DMS53 treated with DMSO at 0.1 percent for 48 hours (cell line): ENCODE data around the gene TAS2R13.

Source experiments
- DNase-seq: peaks from one replicate; lab custom pipeline; 2025; ENCODE audit not compliant: unreplicated experiment; lab: John Stamatoyannopoulos, UW

The TAS2R13 gene, protein sequence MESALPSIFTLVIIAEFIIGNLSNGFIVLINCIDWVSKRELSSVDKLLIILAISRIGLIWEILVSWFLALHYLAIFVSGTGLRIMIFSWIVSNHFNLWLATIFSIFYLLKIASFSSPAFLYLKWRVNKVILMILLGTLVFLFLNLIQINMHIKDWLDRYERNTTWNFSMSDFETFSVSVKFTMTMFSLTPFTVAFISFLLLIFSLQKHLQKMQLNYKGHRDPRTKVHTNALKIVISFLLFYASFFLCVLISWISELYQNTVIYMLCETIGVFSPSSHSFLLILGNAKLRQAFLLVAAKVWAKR

DNA sequence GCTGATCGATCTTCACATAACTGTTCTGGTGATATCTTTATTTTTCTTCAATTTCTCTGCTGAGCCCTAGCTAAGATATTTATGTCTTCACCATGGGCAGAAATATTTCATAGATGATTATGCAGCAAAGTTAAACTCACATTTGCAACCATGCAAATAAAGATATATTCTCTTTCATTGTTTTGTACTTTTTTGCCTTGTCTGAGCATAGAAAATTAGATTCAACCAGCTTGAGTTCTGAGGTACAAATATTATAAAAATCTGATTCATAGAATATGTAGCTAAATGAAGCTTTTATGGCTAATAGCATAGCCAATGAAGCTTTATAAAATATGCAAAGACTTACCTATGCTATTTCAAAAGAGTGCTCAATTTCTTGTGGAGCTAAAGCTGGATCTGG lies at the start of gene TAS2R13:
TAS2R13 (minus strand) TSS at position 101 of the 400 bp plus-strand sequence. CDS start 264 bp downstream, outside the sequence.
- DNase-seq, result no peak

DNA sequence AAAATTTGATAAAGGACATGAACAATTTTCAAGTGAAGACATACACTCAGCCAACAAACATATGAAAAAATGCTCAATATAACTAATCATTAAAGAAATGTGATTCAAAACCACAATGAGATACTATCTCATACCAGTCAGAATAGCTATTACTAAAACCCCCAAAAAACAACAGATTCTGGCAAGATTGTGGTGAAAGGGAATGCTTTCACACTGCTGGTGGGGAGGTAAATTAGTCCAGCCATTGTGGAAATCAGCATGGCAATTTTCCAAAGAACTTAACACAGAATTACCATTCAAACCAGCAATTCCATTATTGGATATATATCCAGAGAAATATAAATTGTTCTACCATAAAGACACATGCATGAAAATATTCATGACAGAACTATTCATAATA lies 48.4 kb upstream of the TAS2R13 start:
- no peak for DNase-seq

DNA sequence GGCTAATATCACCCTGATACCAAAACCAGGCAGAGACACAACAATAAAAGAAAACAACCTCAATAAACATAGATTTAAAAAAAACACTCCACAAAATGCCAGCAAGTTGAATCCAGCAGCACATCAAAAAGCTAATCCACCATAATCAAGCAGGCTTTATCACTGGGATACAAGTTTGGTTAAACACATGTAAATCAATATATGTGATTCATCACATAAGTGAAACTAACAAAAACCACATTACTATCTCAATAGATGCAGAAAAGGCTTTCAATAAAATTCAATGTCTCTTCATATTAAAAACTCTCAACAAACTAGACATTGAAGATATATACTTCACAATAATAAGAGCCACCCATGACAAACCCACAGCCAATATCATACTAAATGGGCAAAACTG lies 46.7 kb upstream of the TAS2R13 start:
- no peak for DNase-seq

DNA sequence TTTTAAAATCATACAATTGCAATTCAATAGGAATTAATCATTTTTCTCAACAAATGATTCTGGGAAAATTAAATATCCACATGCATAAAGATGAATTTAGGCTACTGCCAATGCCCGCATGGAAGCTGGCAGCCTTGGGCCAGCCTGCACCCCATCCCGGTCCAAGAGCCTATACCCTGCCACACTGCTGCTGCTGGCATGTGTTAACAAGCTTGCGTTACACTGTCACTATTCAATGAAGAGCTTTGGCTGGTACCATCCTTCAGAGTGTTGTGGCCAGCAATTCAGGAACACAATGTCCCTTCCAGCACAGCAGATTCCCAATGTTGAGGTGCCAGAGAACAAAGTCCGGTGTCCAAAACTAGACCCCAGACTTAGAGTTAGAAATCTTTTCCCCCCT lies 43.3 kb upstream of the TAS2R13 start:
- DNase-seq, result no peak

DNA sequence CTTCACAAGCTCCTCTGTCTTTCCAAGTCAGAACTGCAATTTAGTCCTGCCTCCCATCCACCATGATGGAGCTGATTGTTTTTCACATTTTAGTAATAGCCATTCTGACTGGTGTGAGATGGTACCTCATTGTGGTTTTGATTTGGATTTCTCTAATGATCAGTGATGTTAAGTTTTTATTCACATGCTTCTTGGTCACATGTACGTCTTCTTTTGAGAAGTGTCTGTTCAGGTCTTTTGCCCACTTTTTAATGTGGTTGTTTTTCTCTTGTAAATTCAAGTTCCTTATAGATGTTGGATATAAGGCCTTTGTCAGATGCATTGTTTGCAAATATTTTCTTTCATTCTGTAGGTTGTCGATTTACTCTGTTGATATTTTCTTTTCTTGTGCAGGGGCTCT lies 33.8 kb upstream of the TAS2R13 start:
- DNase-seq, result no peak

DNA sequence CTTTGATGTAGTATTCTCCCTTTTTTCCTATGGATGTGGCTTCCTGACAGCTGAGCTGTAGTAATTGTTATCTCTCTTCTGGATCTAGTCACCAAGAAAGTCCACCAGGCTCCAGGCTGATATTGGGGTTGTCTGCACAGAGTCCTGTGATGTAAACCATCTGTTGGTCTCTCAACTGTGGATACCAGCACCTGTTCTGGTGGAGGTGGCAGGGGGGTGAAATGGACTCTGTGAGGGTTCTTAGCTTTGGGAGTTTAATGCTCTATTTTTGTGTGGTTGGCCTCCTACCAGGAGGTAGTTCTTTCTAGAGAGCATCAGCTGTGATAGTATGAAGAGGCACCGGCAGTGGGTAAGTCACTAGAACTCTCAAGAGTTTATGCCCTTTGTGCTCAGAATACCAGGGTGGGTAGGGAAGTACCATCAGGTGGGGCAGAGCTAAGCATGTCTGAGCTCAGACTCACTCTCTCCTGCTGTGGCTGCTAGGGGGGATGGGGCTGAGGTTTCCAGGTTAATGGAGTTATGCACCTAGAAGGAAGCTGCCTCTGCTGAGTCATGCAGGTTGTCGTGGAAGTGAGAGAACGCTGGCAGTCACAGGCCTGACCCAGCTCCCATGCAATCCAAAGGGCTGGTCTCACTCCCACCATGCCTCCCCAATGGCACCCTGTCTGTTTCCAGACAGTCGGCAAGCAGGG lies 32.7 kb upstream of the TAS2R13 start:
- peak; percentile 94 for DNase-seq

DNA sequence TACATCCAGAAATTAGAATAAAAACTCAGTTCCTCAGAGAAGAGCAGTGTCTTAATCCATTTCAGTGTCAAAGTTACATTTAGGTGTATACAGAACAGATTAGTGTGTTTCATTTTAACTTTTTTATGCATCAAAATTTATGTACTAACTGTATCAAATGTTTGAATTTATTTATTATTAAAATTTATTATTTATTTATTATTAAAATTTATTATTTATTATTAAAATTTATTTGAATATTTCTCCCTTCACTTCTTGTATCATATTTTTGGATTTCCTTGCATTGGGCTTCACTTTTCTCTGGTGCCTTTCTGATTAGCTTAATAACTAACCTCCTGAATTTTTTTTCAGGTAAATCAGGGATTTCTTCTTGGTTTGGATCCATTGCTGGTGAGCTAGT lies 32.0 kb upstream of the TAS2R13 start:
- DNase-seq, result no peak

DNA sequence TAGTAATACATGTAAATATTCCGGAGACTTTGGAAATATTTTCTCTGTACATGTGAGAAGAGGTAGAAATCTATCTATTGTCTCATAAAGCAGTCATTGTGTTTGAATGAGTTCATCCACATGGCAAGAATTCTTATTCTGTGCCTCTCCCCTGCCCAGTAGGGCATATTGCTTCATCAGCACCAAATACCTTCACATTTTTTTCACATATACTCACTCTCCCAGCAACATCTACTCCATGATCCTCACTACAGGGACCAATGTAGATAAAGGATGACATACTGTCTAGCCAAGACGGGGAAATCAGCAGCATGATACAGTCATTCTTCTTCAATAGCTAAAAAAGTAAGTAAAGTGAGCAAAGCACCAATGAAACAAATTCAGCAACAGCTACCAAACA lies 31.0 kb upstream of the TAS2R13 start:
- no peak for DNase-seq

DNA sequence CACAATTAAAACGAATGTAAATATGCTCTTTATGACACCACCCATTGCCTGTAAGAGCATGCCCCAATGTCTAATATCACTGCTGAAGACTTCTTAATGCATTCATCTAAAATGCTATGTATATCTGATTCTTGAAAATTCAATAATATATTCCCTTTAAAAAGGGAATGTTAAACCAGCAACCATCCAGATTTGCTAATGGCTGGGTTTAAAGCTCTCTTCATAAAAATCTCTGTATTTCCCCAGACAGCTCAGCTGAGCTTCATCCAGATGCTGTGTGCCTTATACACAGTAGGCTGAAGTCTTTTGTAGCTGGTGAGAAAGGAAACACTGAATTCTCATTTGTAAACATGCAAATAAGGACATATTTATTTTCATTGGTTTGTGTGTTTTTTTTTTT lies 29.8 kb upstream of the TAS2R13 start, which contains the start of gene TAS2R14:
TAS2R14 (minus strand) TSS at position 101 of the 400 bp plus-strand sequence; CDS start at position 45, 56 bp downstream.
- no peak for DNase-seq

DNA sequence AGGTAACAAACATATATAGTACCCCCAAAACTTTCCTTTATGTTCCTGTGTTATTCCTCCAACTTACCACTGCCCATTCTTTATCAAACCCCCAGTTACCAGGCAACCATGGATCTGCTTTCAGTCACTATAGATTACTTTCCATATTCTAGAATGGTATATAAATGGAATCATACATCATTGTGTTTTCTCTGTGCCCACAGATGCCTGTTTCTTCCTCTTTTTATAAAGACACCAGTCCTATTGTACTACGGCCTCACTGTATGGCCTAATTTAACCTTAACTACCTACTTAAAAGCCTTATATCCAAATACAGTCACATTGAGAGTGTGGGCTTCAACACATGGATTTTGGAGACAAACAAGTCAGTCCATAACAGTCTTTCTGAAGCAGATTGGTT lies 27.1 kb upstream of the TAS2R13 start:
- no peak for DNase-seq

DNA sequence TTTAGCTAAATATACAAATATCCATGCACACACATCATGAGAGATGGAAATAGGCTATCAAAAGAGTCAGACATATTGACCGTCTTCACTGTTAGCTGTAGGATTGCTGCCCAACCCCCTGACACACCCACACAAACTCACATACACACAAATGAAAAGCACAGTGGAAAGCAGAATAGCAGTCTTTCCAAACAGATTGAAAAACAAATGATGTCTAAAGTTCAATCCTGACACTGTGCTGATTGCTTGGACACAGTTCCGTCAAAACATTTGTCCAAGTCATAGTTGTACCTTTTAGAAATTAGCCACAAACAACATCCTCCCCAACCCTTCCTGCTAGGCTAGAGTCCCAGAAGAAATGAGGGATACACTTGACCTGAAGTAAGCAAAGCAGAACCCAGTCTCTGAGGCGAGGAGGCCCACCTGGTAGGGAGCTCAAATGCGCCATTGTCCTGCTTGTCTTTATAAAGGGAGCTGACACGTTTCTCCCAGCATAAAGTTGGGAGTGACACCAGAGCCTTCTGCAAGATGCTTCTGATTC lies 19.5 kb upstream of the TAS2R13 start, which contains the start of gene PRH2:
PRH2 (plus strand) TSS at position 491 of the 541 bp plus-strand sequence; CDS start at position 529, 38 bp downstream.
- DNase-seq, result no peak

DNA sequence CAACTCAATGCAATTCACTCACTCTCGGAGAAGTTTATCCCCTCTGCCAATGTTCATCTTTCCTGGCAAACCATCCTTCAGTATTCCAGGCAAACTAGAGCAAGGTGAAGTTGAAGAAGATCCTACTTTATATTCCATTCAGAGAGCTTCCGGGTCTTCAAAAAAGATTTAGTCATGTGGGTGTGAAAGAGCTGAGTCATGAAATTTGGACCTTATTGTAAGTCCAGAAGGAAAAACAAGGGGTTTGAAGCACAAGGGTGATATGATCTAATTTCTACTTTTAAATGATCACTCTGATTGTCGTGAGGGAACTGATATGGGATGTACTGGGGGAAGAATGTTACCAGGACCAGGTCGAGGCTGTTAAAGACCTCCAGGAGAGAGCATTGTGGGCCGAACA lies 16.9 kb upstream of the TAS2R13 start:
- DNase-seq, result no peak

DNA sequence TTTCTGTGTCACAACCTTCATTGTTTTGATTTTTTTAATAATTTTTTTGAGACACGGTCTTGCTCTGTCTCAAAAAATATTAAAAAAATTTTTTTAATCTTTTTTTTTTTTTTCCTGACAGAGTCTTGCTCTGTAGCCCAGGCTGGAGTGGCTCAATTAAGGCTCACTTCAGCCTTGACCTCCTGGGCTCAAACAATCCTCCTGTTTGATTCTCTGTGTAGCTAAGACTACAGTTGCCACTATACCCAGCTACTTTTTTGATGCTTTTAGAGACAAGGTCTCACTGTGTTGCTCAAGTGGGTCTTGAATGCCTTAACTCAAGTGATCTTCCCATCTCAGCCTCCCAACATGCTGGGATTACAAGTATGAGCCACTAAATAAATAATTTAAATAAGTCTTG lies 10.4 kb upstream of the TAS2R13 start:
- DNase-seq, result no peak

DNA sequence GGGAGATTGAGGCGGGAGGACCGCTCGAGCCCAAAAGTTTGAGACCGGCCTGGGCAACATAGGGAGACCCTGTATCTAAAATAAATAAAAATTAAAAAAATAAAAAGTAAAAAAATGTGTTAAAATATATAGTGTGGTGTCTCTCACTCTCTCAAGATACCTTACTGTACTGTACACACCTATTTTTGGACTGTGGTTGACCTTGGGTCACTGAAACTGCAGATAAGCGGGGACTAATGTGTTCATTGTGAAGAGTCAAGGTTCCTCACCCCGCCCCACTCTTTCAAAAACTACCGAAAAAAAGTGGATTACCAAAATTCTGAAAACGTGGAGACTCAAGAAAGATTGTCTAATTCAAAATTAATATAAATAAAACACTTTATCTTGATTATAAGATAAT lies 1.0 kb upstream of the TAS2R13 start:
- no peak for DNase-seq

DNA sequence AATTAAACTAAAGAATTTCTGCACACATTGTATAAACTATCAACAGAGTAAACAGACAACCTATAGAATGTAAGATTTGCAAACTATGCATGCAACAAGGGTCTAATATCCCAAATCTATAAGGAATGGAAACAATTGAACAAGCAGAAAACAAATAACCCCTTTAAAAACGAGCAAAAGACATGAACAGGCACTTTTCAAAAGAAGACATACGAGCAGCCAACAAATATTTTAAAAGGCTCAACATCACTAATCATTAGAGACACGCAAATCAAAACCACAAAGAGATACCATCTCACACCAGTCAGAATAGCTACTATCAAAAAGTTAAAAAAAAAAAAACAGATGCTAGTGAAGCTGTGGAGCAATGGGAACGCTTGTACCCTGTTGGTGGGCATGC lies 4.7 kb downstream of the TAS2R13 start:
- DNase-seq, result no peak

DNA sequence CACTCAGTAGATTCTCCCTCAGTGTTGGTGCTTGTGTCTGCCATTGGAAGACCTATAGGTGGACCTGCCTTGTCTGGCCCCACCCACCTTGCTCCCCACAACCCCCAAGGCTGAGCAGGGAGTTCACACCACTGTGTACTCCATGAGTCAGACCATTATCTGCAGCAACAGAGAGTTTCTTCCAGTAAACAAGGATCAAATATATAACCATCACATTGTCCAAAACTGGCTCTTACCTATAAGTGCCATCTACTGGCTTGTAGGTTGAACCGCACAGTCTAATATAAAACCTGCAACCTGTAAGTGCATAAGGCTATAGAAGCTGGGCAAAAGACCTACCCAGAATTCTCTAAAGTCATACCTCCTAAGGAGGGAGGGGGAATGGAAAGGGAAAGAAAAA lies 7.9 kb downstream of the TAS2R13 start:
- DNase-seq, result peak; percentile 27

DNA sequence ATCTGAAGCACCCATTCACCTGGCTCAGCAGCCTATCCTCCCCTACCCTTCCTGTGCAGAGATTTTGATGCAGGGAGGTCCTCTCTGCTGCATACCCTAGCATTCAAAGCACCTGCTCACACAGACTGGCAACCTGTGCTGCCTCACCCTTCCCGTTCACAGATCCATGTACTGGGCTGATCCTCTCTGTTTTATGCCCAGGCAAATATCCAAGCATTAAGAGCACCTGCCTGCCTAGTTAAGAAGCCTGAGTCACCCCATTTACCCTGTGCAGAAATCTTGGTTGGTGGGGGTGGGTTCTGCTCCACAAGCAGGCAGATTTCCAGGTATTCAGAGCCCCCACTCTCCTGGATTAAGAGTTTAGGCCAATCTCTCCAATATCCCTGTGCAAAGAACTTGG lies 8.4 kb downstream of the TAS2R13 start:
- no peak for DNase-seq

DNA sequence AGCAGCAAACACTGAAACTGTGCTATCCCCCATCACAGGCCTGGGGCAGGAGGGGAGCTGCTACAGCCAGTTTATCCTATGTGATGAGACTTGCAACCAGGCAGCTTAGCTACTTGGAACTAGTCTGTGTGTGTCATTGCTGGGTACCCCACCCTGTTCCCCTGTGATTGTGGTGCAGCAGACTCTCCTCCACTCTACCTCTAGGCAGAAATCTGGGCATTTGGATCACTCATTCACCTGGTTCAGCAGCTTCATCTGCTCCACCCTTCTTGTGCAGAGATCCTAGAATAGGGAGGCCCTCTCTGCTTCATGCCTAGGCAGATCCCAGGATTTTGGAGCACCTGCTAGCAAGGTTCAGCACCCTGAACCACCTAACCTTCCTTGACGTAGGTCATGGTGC lies 8.8 kb downstream of the TAS2R13 start:
- no peak for DNase-seq

DNA sequence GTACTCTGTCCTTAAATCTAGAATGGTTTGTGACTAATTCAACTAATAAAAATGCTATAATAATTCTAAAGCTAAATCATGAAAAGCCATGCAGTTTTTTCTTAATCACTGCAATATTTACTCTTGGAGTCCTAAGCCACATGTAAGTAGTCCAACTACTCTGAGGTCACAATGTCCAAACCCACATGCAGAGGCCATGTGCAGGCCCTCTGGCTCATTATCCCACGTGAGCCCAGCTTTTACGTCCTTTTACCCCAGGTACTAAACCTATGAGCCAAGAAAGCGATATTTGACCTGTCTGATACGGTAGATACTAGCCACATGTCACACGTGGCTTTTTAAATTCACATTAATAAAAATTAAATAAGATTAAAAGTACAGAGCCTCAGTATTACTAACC lies 12.5 kb downstream of the TAS2R13 start:
- DNase-seq, result no peak

DNA sequence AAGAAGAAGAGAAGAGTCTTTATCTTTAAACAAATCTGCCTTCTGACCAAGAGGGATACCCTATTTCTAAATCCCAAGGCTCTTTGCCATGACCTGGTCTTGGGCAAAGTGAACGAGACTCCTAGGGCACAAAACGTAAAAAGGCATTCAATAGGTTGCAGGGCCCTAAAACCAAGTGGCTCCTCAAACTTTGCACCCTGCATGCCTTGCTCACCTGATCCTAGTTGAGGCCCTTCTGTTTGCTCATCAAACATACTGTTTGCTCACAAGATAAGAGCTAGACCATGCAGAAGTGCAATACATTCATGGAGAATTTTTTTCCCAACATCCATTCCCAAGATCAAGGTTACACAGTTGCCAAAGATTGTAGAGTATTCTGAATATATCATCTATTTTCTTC lies 17.4 kb downstream of the TAS2R13 start:
- peak; percentile 90 for DNase-seq

DNA sequence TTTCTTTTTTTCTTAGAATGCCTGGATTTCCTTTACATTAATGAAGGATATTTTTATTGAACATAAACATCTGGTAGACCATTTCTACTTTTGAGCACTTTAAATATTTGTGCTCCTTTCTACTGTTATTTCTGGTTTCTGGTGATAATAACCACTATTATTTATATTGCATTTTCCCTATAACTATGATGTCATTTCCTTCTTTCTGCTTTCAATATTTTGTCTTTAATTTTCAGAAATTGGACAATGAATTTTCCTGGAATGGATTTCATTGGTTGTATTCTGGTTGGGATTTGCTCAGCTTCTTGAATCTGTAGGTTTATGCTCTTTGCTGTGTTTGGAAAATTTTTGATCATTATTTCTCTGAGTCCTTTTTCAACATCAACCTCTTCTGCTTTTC lies 20.1 kb downstream of the TAS2R13 start:
- no peak for DNase-seq

DNA sequence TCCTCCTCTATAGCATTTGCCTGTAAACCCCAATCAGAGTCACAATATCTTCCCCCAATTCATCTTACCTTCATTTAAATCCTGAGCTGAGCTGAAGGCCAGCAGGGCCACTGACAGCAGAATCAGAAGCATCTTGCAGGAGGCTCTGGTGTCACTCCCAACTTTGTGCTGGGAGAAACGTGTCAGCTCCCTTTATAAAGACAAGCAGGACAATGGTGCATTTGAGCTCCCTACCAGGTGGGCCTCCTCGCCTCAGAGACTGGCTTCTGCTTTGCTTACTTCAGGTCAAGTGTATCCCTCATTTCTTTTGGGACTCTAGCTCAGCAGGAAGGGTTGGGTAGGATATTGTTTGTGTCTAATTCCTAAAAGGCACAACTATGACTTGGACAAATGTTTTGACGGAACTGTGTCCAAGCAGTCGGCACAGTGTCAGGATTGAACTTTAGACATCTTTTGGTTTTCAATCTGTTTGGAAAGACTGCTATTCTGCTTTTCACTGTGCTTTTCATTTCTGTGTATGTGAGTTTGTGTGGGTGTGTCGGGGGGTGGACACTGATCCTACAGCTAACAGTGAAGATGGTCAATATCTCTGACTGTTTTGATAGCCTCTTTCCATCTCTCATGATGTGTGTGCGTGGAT lies 25.2 kb downstream of the TAS2R13 start, which contains the start of gene PRH1:
PRH1 (minus strand) TSS at position 170 of the 640 bp plus-strand sequence; CDS start at position 132, 38 bp downstream.
- DNase-seq, result no peak
